Measurements from ENCODE around the gene CAMKK1.

Gene CAMKK1

DNA sequence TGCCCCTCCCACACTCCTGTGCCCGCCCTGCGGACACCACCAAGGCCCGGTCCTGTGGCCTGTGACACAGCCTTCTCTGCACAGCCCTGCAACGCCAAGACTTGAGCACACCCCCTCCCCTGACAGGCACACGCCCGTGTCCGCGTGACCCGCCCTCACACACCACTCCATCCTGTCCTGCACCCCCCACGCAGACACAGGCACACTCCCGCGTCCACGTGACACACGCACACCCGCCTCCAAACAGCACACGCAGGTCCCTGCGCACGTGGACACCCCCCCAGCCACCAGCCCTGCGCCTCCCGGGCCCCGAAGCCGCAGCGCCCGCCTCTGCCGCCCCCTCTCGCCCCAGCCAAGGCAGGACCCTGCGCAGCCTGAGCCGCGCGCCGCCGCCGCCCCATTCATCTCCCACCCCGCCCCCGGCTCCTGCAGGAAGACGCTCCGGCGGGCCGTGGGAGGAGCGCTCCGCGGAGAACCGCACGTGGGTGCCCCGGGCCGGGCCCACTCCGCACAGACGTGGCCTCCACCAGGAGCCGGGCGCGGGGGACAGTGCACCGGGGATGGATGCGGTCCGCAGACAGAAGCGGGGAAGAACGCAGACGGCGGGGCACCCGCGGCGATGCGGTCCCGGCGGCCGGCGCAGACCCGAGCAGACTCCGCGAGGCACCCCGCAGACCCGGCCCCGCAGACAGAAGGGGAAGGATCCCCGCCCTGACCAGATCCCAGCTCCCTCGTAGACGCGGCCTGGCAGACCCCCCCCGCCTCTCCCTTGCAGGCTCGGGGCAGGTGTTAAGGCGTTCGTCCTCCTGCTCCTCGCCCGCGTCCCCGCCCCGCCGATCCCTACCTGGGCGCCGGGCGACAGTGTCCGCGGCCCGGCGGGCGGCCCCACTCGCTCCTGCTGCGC is 506 bp downstream of the CAMKK1 start:
- no peaks in the 10 kb centered on the region for H3K27me3 ChIP-seq (ENCODE audit: control insufficient read depth in 1 of 2, insufficient read depth in 1 of 2, low read length in 2 of 2)
- H3K4me1 ChIP-seq (ENCODE audit: control insufficient read depth, insufficient read depth, low read depth, low read length): peaks cover 61% of the 10 kb centered on the region
- peak overlapping the region; percentile 78 for H3K9ac ChIP-seq (ENCODE audit: low read length)
- peaks cover 0 to 7% of the 10 kb centered on the region in 2 experiments for H3K36me3 ChIP-seq (ENCODE audit: control insufficient read depth in 1 of 2, insufficient read depth in 2 of 2, low read depth in 1 of 2, low read length in 2 of 2)
- peak overlapping the region; percentile 74 to 76 for H3K4me3 ChIP-seq (ENCODE audit: insufficient read depth in 1 of 2, low read depth in 1 of 2, low read length in 2 of 2)
- no peak overlapping the region for H4K8ac ChIP-seq (ENCODE audit: low read length)
- peak overlapping the region in 1 of 2 experiments; percentile 75 for H2BK12ac ChIP-seq (ENCODE audit: low read length in 2 of 2)
- H3K23ac ChIP-seq (ENCODE audit: low read length in 2 of 2): peak overlapping the region in 1 of 2 experiments; percentile 91
- H2BK15ac ChIP-seq (ENCODE audit: low read depth, poor library complexity, severe bottlenecking): peak overlapping the region; percentile 48
- peak overlapping the region; percentile 35 for H4K91ac ChIP-seq (ENCODE audit: low read length)
- no peak overlapping the region for H2AK5ac ChIP-seq (ENCODE audit: low read length, severe bottlenecking)
- peak overlapping the region; percentile 4 for H2BK5ac ChIP-seq (ENCODE audit: low read depth, low read length, poor library complexity, severe bottlenecking)
- peak overlapping the region; percentile 38 to 90 for H3K18ac ChIP-seq (ENCODE audit: low read depth in 1 of 2, low read length in 2 of 2)
- DNase-seq: peak; percentile 89
- peak overlapping the region in 1 of 2 experiments; percentile 60 for H3K4ac ChIP-seq (ENCODE audit: low read depth in 1 of 2, low read length in 2 of 2)
- H2BK120ac ChIP-seq (ENCODE audit: low read depth, low read length): peak overlapping the region; percentile 35
- H3K4me2 ChIP-seq (ENCODE audit: low read length, poor library complexity, severe bottlenecking): peak overlapping the region; percentile 91
- H3K27ac ChIP-seq (ENCODE audit: low read length, poor library complexity, severe bottlenecking): no peak overlapping the region
- no peaks in the 10 kb centered on the region for H3K79me1 ChIP-seq (replicated peaks; ENCODE audit: low read length, poor library complexity, severe bottlenecking)
- H3K9me3 ChIP-seq (ENCODE audit: control insufficient read depth, low read length): no peaks in the 10 kb centered on the region
- peak overlapping the region; percentile 60 for H2AFZ ChIP-seq (ENCODE audit: low read depth, low read length)
- H3K14ac ChIP-seq (ENCODE audit: low read length in 2 of 2): peak overlapping the region in 1 of 2 experiments; percentile 75
- WGBS: 1% methylated on average over 56 of the region's 96 CpGs

DNA sequence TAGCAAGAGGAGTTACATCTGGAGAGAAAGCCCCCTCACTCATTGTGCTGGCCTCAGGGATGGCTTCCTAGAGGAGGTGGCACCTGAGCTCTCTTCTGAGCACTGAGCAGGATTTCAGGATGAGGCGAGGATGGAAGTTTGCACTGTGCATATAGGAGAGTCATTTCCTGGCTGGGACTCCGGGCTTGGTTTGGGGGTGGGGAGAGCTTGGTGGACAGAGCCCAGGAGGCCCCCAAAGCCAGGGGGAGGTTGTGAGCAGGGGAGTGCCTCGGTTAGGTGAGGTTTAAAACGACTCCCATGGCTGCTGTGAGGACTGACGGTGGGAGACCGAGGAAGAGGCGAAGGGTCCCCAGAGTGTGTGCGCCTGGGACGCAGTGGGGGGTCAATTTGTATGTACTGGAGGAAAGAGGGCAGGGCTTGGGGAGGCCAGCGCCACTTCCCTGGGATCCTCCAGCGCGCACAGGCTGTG is 1.2 kb downstream of the CAMKK1 start:
- H2BK15ac ChIP-seq (ENCODE audit: low read depth, poor library complexity, severe bottlenecking): no peak overlapping the region
- no peaks in the 10 kb centered on the region for H3K79me1 ChIP-seq (replicated peaks; ENCODE audit: low read length, poor library complexity, severe bottlenecking)
- peaks cover 68% of the 10 kb centered on the region for H3K4me1 ChIP-seq (ENCODE audit: control insufficient read depth, insufficient read depth, low read depth, low read length)
- no peak overlapping the region for H2BK120ac ChIP-seq (ENCODE audit: low read depth, low read length)
- H3K27me3 ChIP-seq (ENCODE audit: control insufficient read depth in 1 of 2, insufficient read depth in 1 of 2, low read length in 2 of 2): no peaks in the 10 kb centered on the region
- peak overlapping the region; percentile 74 to 76 for H3K4me3 ChIP-seq (ENCODE audit: insufficient read depth in 1 of 2, low read depth in 1 of 2, low read length in 2 of 2)
- 11% methylated on average over 6 of the region's 12 CpGs for WGBS
- H2BK5ac ChIP-seq (ENCODE audit: low read depth, low read length, poor library complexity, severe bottlenecking): peak overlapping the region; percentile 4
- peak overlapping the region in 1 of 2 experiments; percentile 75 for H2BK12ac ChIP-seq (ENCODE audit: low read length in 2 of 2)
- peak overlapping the region in 1 of 2 experiments; percentile 44 for H3K4ac ChIP-seq (ENCODE audit: low read depth in 1 of 2, low read length in 2 of 2)
- peak overlapping the region; percentile 35 for H4K91ac ChIP-seq (ENCODE audit: low read length)
- H3K4me2 ChIP-seq (ENCODE audit: low read length, poor library complexity, severe bottlenecking): peak overlapping the region; percentile 91
- H2AK5ac ChIP-seq (ENCODE audit: low read length, severe bottlenecking): peak overlapping the region; percentile 29
- H3K9me3 ChIP-seq (ENCODE audit: control insufficient read depth, low read length): no peaks in the 10 kb centered on the region
- H2AFZ ChIP-seq (ENCODE audit: low read depth, low read length): peak overlapping the region; percentile 60
- no peak overlapping the region for H3K14ac ChIP-seq (ENCODE audit: low read length in 2 of 2)
- H3K36me3 ChIP-seq (ENCODE audit: control insufficient read depth in 1 of 2, insufficient read depth in 2 of 2, low read depth in 1 of 2, low read length in 2 of 2): peaks cover 0 to 7% of the 10 kb centered on the region in 2 experiments
- peak overlapping the region; percentile 19 for H3K27ac ChIP-seq (ENCODE audit: low read length, poor library complexity, severe bottlenecking)
- H3K18ac ChIP-seq (ENCODE audit: low read depth in 1 of 2, low read length in 2 of 2): peak overlapping the region in 1 of 2 experiments; percentile 90
- no peak overlapping the region for H4K8ac ChIP-seq (ENCODE audit: low read length)
- no peak for DNase-seq
- H3K9ac ChIP-seq (ENCODE audit: low read length): peak overlapping the region; percentile 78
- H3K23ac ChIP-seq (ENCODE audit: low read length in 2 of 2): peak overlapping the region in 1 of 2 experiments; percentile 60

DNA sequence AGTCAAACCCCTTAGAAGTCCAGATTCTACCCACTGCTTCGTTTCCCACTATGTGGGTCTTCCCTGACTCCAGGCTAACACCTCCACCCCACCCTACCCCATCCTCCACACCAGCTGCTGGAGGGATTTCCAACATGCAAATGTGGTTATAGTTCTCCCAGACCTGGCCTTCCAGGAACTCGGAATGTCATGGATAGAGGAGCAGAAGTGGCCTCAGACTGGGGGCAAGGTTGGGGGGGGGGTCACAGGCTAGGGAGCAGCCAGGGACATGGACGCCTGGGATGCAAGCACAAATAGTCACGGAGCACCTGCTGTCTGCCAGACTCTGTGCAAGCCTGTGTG is 2.0 kb downstream of the CAMKK1 start:
- H3K4me2 ChIP-seq (ENCODE audit: low read length, poor library complexity, severe bottlenecking): peak overlapping the region; percentile 18

More for the DNA sequence above, 2.0 kb downstream of the CAMKK1 start:
- Histone ChIP-seq H4K8ac (ENCODE audit: low read length) (no peak overlapping the region), H3K4ac (ENCODE audit: low read depth in 1 of 2, low read length in 2 of 2) (peak overlapping the region in 1 of 2 experiments; percentile 50), H3K79me1 (replicated peaks; ENCODE audit: low read length, poor library complexity, severe bottlenecking) (no peaks in the 10 kb centered on the region), H3K23ac (ENCODE audit: low read length in 2 of 2) (no peak overlapping the region), H2AK5ac (ENCODE audit: low read length, severe bottlenecking) (peak overlapping the region; percentile 71), H3K18ac (ENCODE audit: low read depth in 1 of 2, low read length in 2 of 2) (peak overlapping the region in 1 of 2 experiments; percentile 90), H3K4me3 (ENCODE audit: insufficient read depth in 1 of 2, low read depth in 1 of 2, low read length in 2 of 2) (peak overlapping the region in 1 of 2 experiments; percentile 65), H3K4me1 (ENCODE audit: control insufficient read depth, insufficient read depth, low read depth, low read length) (peaks cover 73% of the 10 kb centered on the region), H2AFZ (ENCODE audit: low read depth, low read length) (no peak overlapping the region), H3K27ac (ENCODE audit: low read length, poor library complexity, severe bottlenecking) (peak overlapping the region; percentile 66), H2BK12ac (ENCODE audit: low read length in 2 of 2) (peak overlapping the region; percentile 9 to 60), H3K9ac (ENCODE audit: low read length) (peak overlapping the region; percentile 81), H2BK5ac (ENCODE audit: low read depth, low read length, poor library complexity, severe bottlenecking) (no peak overlapping the region), H3K14ac (ENCODE audit: low read length in 2 of 2) (no peak overlapping the region), H3K36me3 (ENCODE audit: control insufficient read depth in 1 of 2, insufficient read depth in 2 of 2, low read depth in 1 of 2, low read length in 2 of 2) (peaks cover 0 to 7% of the 10 kb centered on the region in 2 experiments), H2BK15ac (ENCODE audit: low read depth, poor library complexity, severe bottlenecking) (no peak overlapping the region), H4K91ac (ENCODE audit: low read length) (no peak overlapping the region), H2BK120ac (ENCODE audit: low read depth, low read length) (no peak overlapping the region), H3K27me3 (ENCODE audit: control insufficient read depth in 1 of 2, insufficient read depth in 1 of 2, low read length in 2 of 2) (no peaks in the 10 kb centered on the region), H3K9me3 (ENCODE audit: control insufficient read depth, low read length) (no peaks in the 10 kb centered on the region)
- no peak for DNase-seq
- WGBS: 57% methylated on average over 4 of the region's 4 CpGs
